GM15510 (cell line): ENCODE results near the gene ABCC4.

Experiments
- POLR2A ChIP-seq: IDR thresholded peaks from 3 replicates; pipeline ENCODE4 v1.6.1; 2011; ENCODE audit warnings: borderline replicate concordance; ENCODE audit not compliant: insufficient read length; ENCODE audit errors: extremely low read depth

ABCC4 gene

DNA sequence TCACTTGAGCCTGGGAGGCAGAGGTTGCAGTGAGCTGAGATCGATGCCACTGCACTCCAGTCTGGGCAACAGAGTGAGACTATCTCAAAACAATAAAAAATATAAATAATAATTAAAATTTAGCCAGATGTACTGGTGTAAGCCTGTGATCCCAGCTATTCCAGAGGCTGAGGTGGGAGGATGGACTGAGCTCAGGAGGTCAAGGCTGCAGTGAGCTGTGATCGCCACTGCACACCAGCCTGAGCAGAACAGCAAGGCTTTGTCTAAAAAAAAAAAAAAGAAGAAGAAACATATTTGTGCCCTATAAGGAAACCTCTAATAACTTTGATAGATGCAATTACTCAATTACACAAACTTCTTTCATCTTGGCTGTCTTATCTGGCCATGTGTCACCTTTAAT is 52.3 kb downstream of the ABCC4 start:
- TF ChIP-seq POLR2A, result no peak

GRCh38 chr13:95247852-95248251 is 53.4 kb downstream of the ABCC4 start:
- no peak for TF ChIP-seq POLR2A

DNA sequence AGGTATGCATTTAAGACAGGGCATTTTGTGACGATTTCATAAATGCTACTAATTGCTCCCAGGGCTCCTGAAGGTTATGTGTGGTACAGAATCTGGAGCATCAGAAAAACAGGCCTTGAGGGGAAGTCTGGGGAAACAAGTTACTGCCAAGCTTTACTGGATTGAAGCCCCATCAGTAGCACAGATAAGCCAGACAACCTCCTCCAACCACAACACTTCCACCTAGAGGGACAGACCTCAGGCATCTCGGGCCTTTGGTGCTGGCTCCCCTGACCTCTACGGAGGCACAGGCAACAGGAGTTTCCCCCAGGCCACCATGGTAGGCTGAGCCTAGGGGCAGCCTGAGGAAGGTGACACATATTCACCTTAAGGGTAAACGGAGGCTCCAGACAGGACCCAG is 54.1 kb downstream of the ABCC4 start:
- no peak for TF ChIP-seq POLR2A

- TF ChIP-seq POLR2A, result no peak
Measured at GRCh38 chr13:95246292-95247082, 54.8 kb downstream of the ABCC4 start.

DNA sequence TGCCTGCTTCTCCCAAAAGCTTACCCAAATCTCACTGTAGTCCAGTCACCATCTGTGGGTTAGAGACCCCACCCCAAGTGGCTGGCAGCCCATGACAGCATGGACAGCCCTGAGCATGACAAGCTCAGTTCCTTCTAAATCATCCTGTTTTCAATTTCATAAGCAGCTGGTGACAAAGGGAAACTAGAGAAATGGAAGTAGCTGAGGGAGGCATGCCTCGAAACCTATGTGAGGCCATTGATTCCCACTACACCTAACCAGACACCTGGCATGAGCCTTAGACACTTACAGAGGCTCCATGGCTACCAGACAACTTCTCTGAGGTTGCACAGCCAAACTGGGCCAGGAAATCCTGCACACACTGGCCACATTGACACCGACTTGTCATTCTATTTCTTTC is 56.2 kb downstream of the ABCC4 start:
- no peak for TF ChIP-seq POLR2A

GRCh38 chr13:95243207-95243606 is 58.0 kb downstream of the ABCC4 start:
- no peak for TF ChIP-seq POLR2A

DNA sequence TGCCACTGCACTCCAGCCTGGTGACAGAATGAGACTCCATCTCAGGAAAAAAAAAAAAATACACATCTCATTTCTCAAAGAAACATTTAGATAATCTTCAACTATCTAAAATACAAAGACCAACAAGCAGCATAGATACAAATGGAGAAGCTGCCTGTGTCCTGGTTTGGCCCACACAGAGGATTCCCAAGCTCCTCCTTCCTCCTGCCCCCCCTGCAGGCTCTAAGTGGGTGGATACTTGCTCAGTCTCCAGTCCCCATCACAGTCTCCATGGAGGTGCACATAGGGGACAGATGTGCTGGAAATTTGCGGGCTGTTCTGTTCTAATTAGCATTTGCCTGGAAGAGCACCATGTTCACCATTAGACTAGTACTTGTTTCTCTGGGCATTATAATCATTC is 59.9 kb downstream of the ABCC4 start:
- no peak for TF ChIP-seq POLR2A

GRCh38 chr13:95239283-95239682 is 62.0 kb downstream of the ABCC4 start:
- no peak for TF ChIP-seq POLR2A

DNA sequence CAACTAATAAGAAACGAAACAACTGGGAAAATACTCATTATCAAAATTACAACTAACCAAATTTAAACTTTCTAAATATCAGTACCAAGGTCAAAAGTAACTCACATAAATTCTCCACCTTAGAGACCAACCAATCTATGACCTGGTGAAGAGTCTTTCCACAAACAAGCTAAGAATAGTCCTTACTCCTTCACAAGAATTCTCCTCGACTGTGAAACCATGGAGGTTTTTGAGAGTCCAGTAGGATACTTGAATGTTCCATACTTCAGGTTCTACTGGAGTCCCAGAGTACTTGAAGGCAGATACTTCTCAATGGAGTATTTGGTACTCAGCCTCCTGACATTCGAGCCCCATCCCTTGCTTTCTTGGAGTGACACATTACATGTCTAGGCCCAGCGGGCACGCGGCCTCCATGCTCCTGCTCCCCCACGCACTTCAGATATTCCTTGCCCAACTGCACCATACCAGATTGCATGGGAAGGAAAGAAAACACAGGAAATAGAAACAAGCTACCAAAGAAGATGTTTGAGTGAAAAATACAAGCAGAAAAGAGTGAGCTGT is 63.9 kb downstream of the ABCC4 start:
- no peak for TF ChIP-seq POLR2A

DNA sequence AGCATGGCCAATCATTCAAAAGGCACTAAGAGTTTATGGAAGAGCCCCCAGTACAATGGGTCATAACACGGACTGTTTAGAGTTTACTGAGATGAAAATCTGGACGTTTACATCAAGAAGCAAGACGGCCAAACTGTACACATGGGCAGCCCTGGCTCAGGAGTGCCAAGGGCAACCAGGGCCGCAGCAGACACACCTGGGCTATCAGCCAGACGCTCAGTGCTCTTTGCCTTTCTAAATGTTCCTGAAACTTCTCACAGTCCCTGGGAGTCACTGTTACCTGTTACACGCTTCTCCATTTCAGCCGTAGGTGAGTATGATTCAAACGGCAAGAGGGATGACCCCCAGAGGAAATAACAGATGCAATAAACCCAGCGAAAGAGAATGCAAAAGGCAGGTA is 64.5 kb downstream of the ABCC4 start:
- TF ChIP-seq POLR2A, result no peak

- TF ChIP-seq POLR2A, result no peak
Measured at GRCh38 chr13:95235974-95236373, 65.3 kb downstream of the ABCC4 start.

- no peak for TF ChIP-seq POLR2A
Measured at GRCh38 chr13:95235199-95235756, 66.0 kb downstream of the ABCC4 start.

- no peak for TF ChIP-seq POLR2A
Measured at GRCh38 chr13:95234242-95234641, 67.0 kb downstream of the ABCC4 start.

DNA sequence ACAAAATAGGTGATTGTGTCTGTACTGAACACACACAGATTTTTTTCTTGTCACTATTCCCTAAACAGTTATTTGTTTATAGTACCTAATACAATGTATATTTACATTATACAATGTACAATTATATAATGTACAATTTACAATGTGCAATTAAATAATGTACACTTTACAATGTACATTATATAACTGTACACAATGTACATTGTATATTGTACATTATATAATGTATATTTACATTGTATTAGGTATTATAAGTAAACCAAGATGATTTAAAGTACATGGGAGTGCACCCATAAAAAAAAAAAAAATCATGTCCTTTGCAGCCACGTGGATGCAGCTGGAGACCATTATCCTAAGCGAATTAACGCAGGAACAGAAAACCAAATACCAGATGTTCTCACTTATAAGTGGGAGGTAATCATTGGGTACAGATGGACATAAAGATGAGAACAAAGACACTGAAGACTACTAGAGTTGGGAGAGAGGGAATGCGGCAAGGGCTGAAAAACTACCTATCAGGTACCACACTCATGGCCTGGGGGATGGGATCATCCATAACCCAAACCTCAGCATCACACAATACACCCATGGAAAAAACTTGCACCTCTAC is 68.1 kb downstream of the ABCC4 start:
- no peak for TF ChIP-seq POLR2A

DNA sequence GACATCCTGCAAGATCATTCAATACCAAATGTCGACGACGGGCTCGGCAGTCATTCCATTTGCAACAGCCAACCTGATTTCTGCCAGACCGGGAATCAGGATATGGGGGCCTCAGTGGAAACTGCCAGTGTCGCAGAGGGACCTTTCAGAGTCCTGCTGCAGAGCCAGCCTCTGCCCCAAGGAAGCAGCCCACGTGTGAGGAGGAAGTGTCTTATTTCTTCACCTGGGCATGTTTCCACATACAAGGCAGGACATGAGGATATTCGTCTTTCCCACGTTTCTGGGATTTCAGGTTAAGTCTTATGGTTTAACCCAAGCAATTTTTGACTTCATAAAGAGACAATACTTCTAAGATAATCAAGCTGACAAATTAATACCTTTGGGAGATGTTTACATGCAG is 69.9 kb downstream of the ABCC4 start:
- TF ChIP-seq POLR2A, result no peak

DNA sequence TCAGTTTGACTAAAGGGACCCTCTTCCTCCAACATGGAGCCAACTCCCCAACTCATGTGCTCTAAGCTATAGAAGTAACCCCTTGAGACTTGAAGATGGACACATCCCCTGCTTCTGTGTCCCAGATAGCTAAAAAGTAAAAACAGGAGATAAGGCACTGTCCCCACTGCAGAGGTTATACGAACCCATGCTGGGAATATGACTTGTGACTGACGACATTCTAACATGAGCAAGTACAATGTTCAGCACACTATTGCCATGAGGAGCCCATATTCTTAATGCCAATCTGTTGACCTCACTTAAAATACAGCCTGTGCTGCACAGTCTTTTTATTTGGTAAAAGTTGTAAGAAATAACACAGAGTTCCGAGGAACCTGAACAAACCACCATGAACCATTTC is 71.4 kb downstream of the ABCC4 start:
- no peak for TF ChIP-seq POLR2A
